Gastrocnemius medialis (tissue), 4 donors: ENCODE results near the gene HELQ. TPM values are rescaled to one million over a fixed set of nuclear protein-coding genes. Genes with fewer than 3 reads are reported as not detected.

Experiments
- ATAC-seq, 2 donors: fragments of 150-250 bp; one replicate each; pipeline ENCODE4 v1.9.1; 2016
- DNase-seq, 2 donors: peaks; one replicate each; pipeline ENCODE4 v3.0.0-alpha.2; 2019
- H3K27ac ChIP-seq, 4 donors: fragments of 200-600 bp; sonication (generic); 1 replicate in 1 of 4; 2 replicates in 3 of 4; pipeline ENCODE4 v1.5.1; 2016 to 2018; ENCODE audit warnings: mild to moderate bottlenecking in 2 of 4, moderate library complexity in 1 of 4
- H3K27me3 ChIP-seq, 3 donors: fragments of 200-600 bp; sonication (generic) in 2 of 3; 1 replicate in 1 of 3; 2 replicates in 2 of 3; pipeline versions ENCODE4 v1.5.1 to v1.6.0; 2016 to 2019; ENCODE audit warnings: mild to moderate bottlenecking in 1 of 3, moderate library complexity in 1 of 3
- H3K36me3 ChIP-seq, 2 donors: fragments of 200-600 bp; sonication (generic) in 1 of 2; one replicate each; pipeline ENCODE4 v1.5.1; 2017 to 2018
- H3K4me1 ChIP-seq, 2 donors: fragments of 200-600 bp; sonication (generic) in 1 of 2; one replicate each; pipeline ENCODE4 v1.5.1; 2016 to 2017; ENCODE audit warnings: mild to moderate bottlenecking in 2 of 2
- H3K4me3 ChIP-seq, 4 donors: fragments of 200-600 bp; sonication (generic) in 3 of 4; 1 replicate in 1 of 4; 2 replicates in 3 of 4; pipeline ENCODE4 v1.5.1; 2016 to 2019; ENCODE audit warnings: mild to moderate bottlenecking in 2 of 4
- H3K9me3 ChIP-seq, 3 donors: fragments of 200-600 bp; sonication (generic) in 2 of 3; 1 replicate in 1 of 3; 2 replicates in 2 of 3; pipeline ENCODE4 v1.5.1; 2016 to 2019
- POLR2A ChIP-seq, 2 donors: fragments of 450-650 bp; IDR thresholded peaks; one replicate each; pipeline ENCODE4 v1.6.1; 2017; ENCODE audit warnings: antibody characterized with exemption in 2 of 2, mild to moderate bottlenecking in 2 of 2, moderate library complexity in 2 of 2
- in situ Hi-C, 4 donors: fragments of 200-750 bp; cut with MboI; loops; one replicate each; pipeline versions ENCODE4 v1.15.0 to v1.8.0; 2017; ENCODE audit warnings: low sequenced_read_pairs in 4 of 4
- intact Hi-C: fragments of 100-400 bp; cut with DNase I; formaldehyde crosslinking; loops from one replicate; pipeline ENCODE4 v1.15.1; 2023; ENCODE audit warnings: low total_unique reads
- total RNA-seq, 4 donors: library from RNA; depleted of rRNA; stranded (reverse); fragments of >200 nt; gene quantifications; one replicate each; pipeline versions ENCODE4 v1.1.0 to v1.2.3, GENCODE V29; 2016
- TF ChIP-seq, protein P1 (sequence below), 5 experiments: fragments of 450-650 bp in 3 of 5; fragments of 200-600 bp in 2 of 5; sonication (generic) in 2 of 5; IDR thresholded peaks in 4 of 5; conservative IDR thresholded peaks in 1 of 5; 1 replicate in 4 of 5; 2 replicates in 1 of 5; pipeline ENCODE4 v1.5.1; 2016 to 2019; ENCODE audit warnings: antibody characterized with exemption in 5 of 5, mild to moderate bottlenecking in 3 of 5, moderate library complexity in 3 of 5

The HELQ gene
- total RNA-seq, 4 donors from 2014 or later, result 13.1 to 18.4 (median 15.5) TPM

DNA sequence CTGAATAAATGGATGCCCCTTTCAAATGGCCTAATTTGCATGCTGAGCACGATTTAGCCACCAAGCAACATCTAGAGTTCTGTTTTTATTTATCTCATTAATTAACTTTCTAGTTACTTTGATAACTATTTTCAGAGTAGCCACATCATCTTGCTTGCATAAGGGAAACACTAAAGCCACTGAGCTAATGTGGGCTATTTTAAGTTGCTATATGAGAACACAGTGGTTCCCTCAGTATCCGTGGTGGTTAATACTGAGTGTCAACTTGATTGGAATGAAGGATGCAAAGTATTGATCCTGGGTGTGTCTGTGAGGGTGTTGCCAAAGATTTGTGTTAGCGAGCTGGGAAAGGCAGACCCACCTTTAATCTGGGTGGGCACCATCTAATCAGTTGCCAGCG lies 95.6 kb downstream of the HELQ start:
- ATAC-seq (peak; percentile 68 to 69), DNase-seq (no peak)
- Histone ChIP-seq H3K4me1 (peaks cover 5 to 13% of the 10 kb centered on the region in 2 donors), H3K27ac (peak overlapping the region in 3 of 4 donors; percentile 18 to 60 (median 40)), H3K27me3 (no peaks in the 10 kb centered on the region), H3K9me3 (no peaks in the 10 kb centered on the region), H3K4me3 (peak overlapping the region in 1 of 4 donors; percentile 8), H3K36me3 (no peaks in the 10 kb centered on the region)
- in situ Hi-C loops, result no loop called here
- no peak for TF ChIP-seq POLR2A (IDR thresholded peaks at IDR 0.05)
- intact Hi-C loops, result no loop called here

DNA sequence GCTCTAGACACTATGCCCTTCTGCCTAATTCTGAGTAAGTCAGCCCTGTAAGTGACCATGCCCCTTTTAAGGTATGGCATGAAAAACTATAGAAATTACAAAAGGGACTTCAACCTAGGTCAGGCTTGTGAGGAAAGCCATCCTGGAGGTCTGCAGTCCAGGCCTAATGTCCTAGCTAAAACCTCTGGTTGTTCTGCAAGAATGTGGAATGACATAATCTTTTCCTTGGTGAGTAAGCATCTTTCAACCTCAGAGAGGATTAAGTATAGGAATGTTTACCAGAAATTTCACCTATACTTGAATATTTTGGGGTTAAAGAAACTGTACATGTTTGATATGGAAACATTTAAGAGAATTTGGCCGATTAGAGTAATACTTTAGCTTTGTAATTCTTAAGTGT lies 97.2 kb downstream of the HELQ start:
- no peak for ATAC-seq

More for the DNA sequence above, 97.2 kb downstream of the HELQ start:
- Histone ChIP-seq H3K4me3 (no peak overlapping the region), H3K9me3 (no peaks in the 10 kb centered on the region), H3K27ac (no peak overlapping the region), H3K27me3 (no peaks in the 10 kb centered on the region), H3K4me1 (peaks cover 5 to 13% of the 10 kb centered on the region in 2 donors), H3K36me3 (no peaks in the 10 kb centered on the region)
- in situ Hi-C loops, result no loop called here
- intact Hi-C loops, result no loop called here
- no peak for TF ChIP-seq POLR2A (IDR thresholded peaks at IDR 0.05)
- TF ChIP-seq, protein P1, sequence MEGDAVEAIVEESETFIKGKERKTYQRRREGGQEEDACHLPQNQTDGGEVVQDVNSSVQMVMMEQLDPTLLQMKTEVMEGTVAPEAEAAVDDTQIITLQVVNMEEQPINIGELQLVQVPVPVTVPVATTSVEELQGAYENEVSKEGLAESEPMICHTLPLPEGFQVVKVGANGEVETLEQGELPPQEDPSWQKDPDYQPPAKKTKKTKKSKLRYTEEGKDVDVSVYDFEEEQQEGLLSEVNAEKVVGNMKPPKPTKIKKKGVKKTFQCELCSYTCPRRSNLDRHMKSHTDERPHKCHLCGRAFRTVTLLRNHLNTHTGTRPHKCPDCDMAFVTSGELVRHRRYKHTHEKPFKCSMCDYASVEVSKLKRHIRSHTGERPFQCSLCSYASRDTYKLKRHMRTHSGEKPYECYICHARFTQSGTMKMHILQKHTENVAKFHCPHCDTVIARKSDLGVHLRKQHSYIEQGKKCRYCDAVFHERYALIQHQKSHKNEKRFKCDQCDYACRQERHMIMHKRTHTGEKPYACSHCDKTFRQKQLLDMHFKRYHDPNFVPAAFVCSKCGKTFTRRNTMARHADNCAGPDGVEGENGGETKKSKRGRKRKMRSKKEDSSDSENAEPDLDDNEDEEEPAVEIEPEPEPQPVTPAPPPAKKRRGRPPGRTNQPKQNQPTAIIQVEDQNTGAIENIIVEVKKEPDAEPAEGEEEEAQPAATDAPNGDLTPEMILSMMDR (IDR thresholded peaks at IDR 0.05 in 4 of 5, conservative IDR thresholded peaks at IDR 0.05 in 1 of 5), result no peak
- no peak for DNase-seq

Other genes with a start within 250 kb of the HELQ start
- gene COQ2, start 171.0 kb downstream of the HELQ start, total RNA-seq, result 10 to 100 TPM in 3 of 4 donors, 1 to 10 TPM in 1; 9.0 to 15.7 (median 11.5) TPM
- under 1 TPM; 0.05 to 0.42 (median 0.25) TPM for gene HPSE, start 121.0 kb downstream of the HELQ start, total RNA-seq
- 10 to 100 TPM; 22.2 to 57.9 (median 33.8) TPM for gene MRPS18C, start 235 bp upstream of the HELQ start, total RNA-seq
- 10 to 100 TPM in 1 of 4 donors, 1 to 10 TPM in 3; 4.8 to 12.4 (median 7.0) TPM for gene ABRAXAS1, start 29.3 kb upstream of the HELQ start, total RNA-seq
- gene GPAT3, start 80.3 kb upstream of the HELQ start, total RNA-seq, result 100 to 1,000 TPM in 1 of 4 donors, 10 to 100 TPM in 2, 1 to 10 TPM in 1; 9.5 to 183 (median 26.5) TPM